ENCODE measurements around the gene AGBL5.

- no peak for TF ChIP-seq POLR2A (IDR thresholded peaks at IDR 0.05)
- TF ChIP-seq CTCF (IDR thresholded peaks at IDR 0.05) = no peak
These were observed 11.2 kb upstream of the AGBL5 start for GRCh38 chr2:27040282-27040681.

All from stomach (tissue), 4 donors.